ENCODE data around the gene SOX1. TPM values are rescaled to one million over a fixed set of nuclear protein-coding genes. Genes with fewer than 3 reads are reported as not detected.

SOX1 gene
- total and polyA plus RNA-seq, 8 donors = not detected

DNA sequence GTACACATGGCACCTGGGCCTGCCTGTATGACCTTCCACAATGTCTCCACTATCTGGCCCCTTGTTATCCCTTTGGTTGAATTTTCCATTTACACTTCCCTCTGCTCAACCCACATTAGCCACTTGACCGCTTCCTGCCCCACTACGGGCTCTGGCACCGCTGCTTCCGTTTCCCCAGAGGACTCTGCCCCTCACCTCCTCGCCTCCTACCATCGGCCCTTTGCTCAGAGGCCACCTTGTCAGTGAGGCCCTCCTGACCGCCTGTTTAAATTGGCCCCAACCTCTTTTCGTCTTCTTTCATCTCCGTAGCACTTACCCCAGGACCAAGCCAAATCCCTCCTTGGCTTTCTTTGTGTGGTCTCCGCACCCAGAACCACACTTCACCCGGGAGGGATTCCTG lies 47.4 kb downstream of the SOX1 start:
- DNase-seq = peak in 1 of 2 donors; percentile 17
- Histone ChIP-seq H3K4me1 (no peaks in the 10 kb centered on the region), H3K4me3 (no peak overlapping the region), H3K27me3 (peaks cover 0 to 94% (median under 1%) of the 10 kb centered on the region in 3 donors), H3K27ac (no peak overlapping the region), H3K36me3 (no peaks in the 10 kb centered on the region), H3K9me3 (no peaks in the 10 kb centered on the region)
- intact Hi-C loops (cut with DNase I; ENCODE audit: low total_unique reads) = no loop called here
- 68 to 81% (median 77%) methylated on average over 11 of the region's 11 CpGs for WGBS, 5 donors
- TF ChIP-seq, protein P1, sequence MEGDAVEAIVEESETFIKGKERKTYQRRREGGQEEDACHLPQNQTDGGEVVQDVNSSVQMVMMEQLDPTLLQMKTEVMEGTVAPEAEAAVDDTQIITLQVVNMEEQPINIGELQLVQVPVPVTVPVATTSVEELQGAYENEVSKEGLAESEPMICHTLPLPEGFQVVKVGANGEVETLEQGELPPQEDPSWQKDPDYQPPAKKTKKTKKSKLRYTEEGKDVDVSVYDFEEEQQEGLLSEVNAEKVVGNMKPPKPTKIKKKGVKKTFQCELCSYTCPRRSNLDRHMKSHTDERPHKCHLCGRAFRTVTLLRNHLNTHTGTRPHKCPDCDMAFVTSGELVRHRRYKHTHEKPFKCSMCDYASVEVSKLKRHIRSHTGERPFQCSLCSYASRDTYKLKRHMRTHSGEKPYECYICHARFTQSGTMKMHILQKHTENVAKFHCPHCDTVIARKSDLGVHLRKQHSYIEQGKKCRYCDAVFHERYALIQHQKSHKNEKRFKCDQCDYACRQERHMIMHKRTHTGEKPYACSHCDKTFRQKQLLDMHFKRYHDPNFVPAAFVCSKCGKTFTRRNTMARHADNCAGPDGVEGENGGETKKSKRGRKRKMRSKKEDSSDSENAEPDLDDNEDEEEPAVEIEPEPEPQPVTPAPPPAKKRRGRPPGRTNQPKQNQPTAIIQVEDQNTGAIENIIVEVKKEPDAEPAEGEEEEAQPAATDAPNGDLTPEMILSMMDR (IDR thresholded peaks at IDR 0.05) = no peak
- TF ChIP-seq POLR2A (IDR thresholded peaks at IDR 0.05) (no peak), EP300 (IDR thresholded peaks at IDR 0.05) (no peak), POLR2AphosphoS5 (IDR thresholded peaks at IDR 0.05) (no peak)

DNA sequence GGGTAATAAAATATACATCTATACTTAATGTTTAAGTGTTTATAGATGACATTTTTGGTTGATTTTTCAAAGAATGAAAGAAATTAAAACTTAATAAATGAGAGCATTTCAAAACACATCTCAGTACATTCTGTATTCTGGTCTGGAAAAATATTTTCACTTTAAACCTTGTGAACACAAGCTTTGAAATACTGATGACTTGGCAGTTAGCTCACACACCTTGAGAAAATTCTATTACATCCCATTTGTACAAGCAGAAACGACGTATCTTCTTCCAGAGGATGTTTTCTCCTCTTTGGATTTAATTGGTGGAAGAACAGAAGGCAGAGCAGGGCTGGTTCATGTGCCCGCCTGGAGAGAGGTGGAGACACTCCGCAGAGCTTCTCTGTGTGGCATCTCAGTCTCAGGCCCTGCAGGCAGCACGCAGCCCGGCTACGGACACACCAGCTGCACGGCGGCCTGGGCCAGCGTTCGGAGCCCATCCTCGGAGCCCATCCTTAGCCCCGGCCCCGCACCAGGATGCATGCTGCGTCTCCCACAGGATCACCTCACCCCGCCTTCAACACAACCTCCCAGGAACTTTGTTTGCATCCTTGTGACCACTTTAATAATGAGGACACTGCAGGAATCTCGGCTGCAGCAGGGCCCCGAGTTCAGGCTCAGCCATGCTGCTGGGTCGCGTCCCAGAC lies 48.6 kb downstream of the SOX1 start:
- TF ChIP-seq, protein P1 (IDR thresholded peaks at IDR 0.05) = no peak
- TF ChIP-seq POLR2A (IDR thresholded peaks at IDR 0.05) (no peak), EP300 (IDR thresholded peaks at IDR 0.05) (no peak), POLR2AphosphoS5 (IDR thresholded peaks at IDR 0.05) (no peak)
- WGBS, 5 donors = 75 to 83% (median 81%) methylated on average over 20 of the region's 20 CpGs
- Histone ChIP-seq H3K4me3 (no peak overlapping the region), H3K4me1 (no peaks in the 10 kb centered on the region), H3K9me3 (no peaks in the 10 kb centered on the region), H3K36me3 (no peaks in the 10 kb centered on the region), H3K27ac (no peak overlapping the region), H3K27me3 (peaks cover 0 to 91% (median 0%) of the 10 kb centered on the region in 3 donors)
- intact Hi-C loops (cut with DNase I; ENCODE audit: low total_unique reads) = no loop called here
- DNase-seq = peak in 1 of 2 donors; percentile 20

DNA sequence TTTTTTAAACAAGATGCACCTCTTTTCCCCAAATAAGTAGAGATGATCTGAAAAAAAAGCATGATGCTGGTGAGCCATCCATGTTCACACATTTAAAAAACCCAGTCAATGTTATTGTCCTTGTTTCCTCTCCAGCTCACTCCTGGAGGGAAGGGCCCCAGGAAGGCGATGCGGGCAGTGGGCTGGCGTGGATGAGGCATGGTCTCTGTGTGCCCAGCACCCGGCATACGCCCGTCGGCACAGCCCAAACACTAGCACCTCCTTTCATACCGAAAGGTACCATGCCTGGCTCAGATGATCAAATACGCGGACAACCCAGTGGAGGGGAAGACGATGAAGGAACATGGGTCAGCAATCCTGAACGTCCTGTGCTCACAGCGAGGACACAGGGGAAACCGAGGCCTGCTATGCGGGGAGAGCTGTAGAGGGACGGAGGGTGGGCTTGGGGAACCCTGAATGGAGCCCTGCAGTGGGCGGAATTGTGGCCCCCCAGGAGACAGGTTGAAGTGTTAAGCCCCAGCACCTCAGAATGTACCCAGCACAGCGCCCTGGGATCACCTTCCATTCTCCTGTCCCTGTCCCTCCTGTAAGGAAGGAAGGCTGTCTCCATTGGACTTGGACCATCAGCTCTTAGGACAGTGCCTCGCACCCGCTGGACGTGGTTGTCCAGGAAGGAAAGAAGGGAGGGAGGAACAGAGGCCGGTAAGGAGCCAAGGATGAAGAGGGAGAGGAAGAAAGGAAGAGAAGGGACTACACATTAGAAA lies 49.4 kb downstream of the SOX1 start:
- no peaks in the 10 kb centered on the region for H3K4me1 ChIP-seq
- TF ChIP-seq, protein P1 (IDR thresholded peaks at IDR 0.05) = no peak
- no peak for TF ChIP-seq POLR2AphosphoS5 (IDR thresholded peaks at IDR 0.05)
- TF ChIP-seq POLR2A (IDR thresholded peaks at IDR 0.05) = no peak
- TF ChIP-seq EP300 (IDR thresholded peaks at IDR 0.05) = no peak
- H3K27ac ChIP-seq = no peak overlapping the region
- peak in 1 of 2 donors; percentile 13 for DNase-seq
- no peaks in the 10 kb centered on the region for H3K9me3 ChIP-seq
- H3K36me3 ChIP-seq = no peaks in the 10 kb centered on the region
- WGBS, 5 donors = 78 to 86% (median 84%) methylated on average over 22 of the region's 22 CpGs
- intact Hi-C loops (cut with DNase I; ENCODE audit: low total_unique reads) = no loop called here
- peaks cover 0 to 88% (median 0%) of the 10 kb centered on the region in 3 donors for H3K27me3 ChIP-seq
- no peak overlapping the region for H3K4me3 ChIP-seq

- no peaks in the 10 kb centered on the region for H3K9me3 ChIP-seq
- H3K4me3 ChIP-seq = no peak overlapping the region
- no peaks in the 10 kb centered on the region for H3K4me1 ChIP-seq
- WGBS, 5 donors = 75 to 84% (median 78%) methylated on average over 11 to 14 of the region's 14 CpGs
- DNase-seq = peak in 1 of 2 donors; percentile 16
- intact Hi-C loops (cut with DNase I; ENCODE audit: low total_unique reads) = no loop called here
- TF ChIP-seq POLR2AphosphoS5 (IDR thresholded peaks at IDR 0.05) (no peak), POLR2A (IDR thresholded peaks at IDR 0.05) (no peak), EP300 (IDR thresholded peaks at IDR 0.05) (no peak)
- TF ChIP-seq, protein P1 (IDR thresholded peaks at IDR 0.05) = no peak
- no peaks in the 10 kb centered on the region for H3K36me3 ChIP-seq
- H3K27me3 ChIP-seq = peaks cover 0 to 78% (median 0%) of the 10 kb centered on the region in 3 donors
- no peak overlapping the region for H3K27ac ChIP-seq
These were observed 50.5 kb downstream of the SOX1 start for GRCh38 chr13:112117258-112117954.
